NCI-H2171 (cell line): ENCODE results near the gene CYB5RL.
"Not testable (repeated sequence)": the region's sequence is repeated elsewhere in the genome, so short reads cannot be mapped to it uniquely, and the experiment has no call there.

ENCODE experiments used
- DNase-seq: peaks from one replicate; lab custom pipeline; 2025; lab: John Stamatoyannopoulos, UW

The CYB5RL gene

DNA sequence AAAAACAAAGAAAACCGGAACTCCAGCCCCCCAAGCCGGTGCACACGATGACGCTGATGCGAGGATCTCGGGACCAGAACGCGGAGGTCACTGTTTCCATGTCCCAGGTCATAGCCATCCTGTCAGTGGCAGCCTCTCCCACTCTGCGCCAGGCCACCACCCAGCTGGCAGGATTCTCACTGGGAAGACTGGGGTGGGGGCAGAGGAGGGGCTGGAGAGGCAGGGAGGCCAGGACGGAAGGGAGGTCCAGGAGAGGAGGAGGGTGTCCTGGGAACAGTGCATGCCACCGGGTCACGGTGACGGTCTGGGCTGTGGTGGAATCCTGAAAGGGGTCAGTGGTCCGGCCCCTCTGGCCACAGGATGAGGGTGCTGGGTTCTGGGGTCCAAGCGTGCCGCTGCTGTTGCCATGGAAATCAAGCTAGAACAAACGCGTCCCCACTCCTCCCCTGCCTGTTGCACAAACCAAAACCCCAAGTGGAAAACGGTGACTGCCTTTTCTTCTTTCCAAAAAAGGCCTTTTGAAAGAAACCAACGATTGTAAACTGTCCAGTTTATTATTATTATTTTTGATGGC, 26.2 kb upstream of the CYB5RL start:
- DNase-seq = no peak

DNA sequence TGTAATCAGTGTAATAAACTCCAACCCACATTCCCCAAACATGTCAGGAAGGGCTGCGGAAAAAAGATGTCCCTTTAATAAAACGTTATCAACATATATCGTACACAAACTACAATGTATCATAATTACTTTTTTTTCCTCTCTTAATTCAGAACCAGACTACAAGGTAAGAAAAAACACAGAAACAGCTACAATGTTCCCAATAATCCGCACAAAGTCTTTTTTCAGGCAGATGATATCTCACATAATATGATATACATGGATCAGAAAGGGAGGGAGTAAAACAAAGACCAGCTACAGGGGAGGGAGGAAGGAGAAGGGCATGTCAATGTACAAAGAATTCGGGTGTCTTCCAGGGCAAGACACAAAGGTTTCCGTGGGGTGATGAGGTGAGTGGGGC, 25.5 kb upstream of the CYB5RL start:
- no peak for DNase-seq

DNA sequence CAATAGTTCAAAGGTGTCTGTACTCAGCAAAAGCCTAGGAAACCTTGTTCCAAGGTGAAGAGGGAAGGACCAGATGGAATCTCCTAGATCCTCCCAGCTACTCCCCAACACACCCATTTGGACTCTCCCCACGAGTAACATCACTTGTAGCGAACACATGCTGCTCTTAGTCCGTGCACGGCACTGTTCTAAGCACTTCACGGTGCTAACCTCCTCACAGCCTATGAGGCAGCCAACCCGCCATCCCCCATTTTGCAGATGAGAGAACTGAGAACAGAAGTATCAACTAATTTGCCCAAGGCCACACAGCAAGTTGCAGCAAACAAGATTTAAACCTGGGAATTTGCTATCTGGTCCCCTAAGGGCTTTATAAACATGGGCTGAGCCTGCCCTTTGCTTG, 24.4 kb upstream of the CYB5RL start:
- no peak for DNase-seq

DNA sequence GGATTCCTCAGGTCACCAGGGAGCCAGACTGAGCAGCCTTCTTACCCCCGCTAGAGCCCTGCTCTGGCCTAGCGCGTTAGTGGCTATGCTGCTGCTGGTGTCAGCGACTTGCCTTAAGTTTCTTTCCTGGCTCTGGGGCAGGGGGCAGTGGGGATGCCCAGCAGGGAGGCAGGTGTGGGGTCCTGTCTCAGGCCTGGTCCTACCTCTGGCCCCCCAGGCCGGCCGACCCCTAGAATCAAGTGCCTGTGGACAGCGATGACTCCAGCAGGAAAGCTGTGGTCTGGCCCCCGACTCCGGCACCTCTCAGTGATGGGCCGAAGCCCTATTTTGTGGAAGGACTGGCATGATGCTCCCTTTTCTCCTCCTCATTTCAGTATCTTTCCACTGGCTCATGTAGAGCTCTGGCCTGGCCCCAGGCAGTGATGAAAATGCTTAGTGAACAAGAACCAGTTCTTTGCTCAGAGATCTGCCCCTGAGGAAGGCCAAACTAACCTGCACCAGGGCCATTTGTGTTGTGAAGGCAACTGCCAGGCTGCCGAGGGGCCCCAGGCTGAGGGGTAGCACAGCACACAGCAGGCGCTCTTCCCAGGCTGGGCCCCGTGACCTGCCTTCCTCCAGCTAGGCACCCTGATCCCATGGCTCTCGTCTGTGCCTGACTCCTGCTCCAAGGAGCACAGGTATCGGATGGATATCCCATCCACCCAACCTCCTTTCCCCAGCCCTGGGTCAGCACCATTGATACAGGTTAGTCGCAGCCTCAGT, 23.8 kb upstream of the CYB5RL start:
- DNase-seq = no peak

DNA sequence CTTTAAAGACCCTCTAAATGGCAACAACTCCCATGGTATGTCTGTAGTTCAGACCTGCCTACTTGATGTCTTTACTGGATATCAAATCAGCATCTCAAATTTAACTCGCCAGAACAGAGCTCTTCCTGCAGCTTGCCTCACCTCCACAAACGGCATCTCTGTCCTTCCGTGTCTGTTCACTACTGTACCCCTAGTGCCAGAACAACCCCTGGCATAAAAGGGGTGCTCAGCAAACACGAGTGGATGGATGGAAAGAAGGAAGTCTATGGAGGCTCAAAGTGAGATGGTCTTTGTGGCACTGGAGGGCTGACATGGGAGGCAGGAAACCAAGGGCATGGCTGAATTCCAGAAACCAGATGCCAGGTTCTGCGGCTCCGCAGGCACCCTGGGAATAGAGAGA, 22.9 kb upstream of the CYB5RL start:
- no peak for DNase-seq

DNA sequence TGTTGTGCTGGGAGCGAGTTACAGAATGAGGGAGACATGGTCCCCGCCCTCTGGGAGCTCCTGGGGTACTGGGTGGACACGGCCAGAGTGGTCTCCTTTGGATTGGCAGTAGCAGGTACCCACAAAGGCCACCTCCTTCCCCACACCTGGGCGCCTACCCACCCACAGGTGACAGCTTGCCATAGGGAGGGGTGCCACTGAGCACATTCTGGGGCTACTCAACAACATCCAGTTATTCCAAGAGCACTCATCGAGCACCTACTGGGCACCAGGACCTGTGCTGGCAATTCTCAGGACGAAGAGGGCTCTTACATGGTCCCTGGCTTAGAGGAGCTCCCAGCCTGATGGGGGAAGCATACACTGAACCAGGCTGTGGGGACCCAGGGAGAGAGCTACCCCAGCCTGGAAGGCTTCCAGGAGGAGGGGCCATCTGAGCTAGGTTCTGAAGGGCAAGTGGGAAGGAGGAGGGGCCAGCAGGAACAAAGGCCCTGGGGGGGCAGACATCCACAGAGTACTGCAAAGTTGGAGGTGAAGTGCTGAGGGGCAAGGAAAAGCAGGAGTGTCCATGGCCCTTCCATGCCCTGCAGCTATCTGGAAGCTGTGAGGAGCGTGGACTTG, 22.1 kb upstream of the CYB5RL start:
- DNase-seq = no peak

DNA sequence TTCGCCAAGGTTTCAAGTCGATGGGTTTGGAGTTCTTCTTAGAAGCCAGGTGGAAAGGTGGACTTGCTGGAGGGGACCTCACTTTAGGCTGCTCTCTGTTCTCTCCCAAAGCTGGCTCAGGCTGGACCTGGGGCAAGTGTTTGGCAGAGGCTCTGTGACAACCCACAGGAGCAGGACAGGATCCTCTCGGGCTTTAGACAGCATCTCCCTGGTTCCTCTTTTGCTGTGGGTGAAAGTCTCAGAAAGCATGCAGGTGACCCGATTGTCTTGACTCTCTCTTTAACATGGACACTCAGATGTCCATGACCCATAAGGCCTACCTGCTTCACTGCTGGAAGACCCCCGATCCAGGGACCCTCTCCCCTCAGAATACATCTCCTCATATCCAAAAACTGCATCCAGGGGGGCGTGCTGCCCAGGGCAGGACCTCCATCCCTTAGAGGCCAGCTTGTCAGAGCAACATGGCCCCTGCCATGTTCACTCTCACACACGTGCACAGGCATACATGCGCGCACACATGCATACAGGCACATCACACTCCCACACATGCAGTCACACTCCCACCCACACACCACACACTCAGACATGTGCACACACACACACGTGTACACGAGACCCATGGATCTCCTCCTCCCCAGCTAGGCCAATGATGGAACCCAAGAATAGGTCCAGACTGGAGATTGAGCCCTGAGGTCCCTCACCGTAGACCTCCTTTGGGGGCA, 21.4 kb upstream of the CYB5RL start:
- no peak for DNase-seq

DNA sequence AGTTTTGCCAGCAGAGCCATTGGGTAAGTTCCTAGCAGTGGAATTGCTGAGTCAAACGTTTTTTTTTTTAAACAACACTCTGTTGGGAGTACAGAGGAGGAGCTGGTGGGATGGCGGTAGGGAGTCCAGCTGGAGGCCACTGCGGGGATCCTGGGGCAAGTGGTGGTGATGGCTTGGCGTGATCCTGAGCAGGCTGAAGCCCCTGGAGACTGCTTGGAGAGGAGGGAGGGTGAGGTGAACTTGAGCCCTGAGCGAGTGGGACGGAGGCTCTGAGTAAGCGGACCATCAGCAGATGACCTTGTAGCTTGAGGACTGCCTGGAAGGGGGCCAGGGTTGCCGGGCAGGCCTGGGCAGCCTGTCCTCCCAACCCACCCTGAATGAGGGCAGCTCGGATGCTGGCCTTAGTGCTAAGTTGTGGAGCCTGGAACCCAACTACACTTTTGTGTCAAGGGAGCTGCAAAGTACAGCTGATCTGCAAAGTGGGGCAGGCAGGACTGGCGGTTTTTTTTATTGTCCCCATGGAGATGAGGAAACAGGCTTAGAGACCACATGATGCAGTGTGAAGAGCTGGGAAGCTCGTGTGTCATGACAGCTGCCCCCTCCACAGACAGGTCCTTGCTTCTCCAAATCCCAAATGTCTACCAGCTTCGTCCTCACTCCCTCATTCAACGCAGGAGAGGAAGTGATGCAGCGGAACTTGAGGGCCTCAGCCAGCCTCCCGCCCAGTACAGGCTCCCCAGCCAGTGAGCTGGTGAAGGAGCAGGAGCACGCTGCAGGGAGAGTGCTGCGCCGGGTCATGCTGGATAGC, 20.4 kb upstream of the CYB5RL start:
- DNase-seq = peak; percentile 37

DNA sequence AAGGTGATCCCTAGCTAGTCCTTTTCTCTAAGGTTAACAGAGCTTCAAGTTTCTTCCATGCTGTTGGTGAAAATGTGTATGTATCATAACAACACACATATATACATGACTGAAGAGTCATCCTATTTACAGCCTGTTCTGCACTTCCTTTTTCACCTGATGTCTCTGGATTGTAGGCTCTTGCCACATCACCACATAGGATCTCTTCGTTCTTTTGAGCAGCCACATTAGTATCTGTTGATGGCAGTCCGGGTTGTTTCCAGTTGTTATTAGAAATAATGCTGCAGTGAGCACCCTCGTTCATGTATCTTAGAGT, 19.8 kb upstream of the CYB5RL start:
- no peak for DNase-seq

DNA sequence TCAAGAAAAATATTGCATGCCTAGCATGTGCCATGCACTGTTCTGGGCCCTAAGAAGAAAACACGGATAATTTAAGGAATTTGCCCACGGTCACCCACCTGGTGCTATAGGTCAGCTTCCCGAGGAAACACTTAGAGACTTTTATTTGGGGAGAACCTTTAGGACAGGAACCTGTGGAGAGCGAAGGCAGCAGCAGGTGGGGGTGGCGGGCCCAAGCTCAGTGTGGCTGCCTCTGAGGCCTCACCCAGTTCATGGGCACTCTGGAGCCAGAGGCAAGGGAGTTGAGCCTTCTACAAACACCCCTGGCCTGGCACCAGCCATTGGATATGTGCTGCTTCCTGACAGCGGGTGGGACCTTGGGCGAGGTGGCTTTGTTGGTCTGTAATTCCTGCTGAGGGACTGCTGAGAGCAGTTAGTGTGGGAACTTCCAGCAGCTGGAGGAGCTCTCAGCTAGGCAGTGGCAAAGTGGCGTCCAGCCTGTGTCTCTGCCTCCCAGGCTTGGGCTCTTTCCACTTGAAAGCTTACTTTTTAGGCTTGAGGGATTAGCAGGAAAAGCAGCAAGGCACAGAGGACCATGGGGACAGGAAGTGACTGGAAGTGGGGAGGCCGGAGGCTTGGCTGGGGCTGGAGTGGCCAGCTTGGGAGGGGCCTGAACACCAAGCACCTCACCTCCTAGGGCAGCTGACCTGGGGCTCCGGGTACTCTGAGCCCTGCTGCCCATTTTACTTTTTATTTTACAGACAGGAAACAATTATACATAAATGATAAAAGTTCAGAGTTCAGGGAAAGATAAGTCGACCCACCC, 19.3 kb upstream of the CYB5RL start:
- DNase-seq = no peak

DNA sequence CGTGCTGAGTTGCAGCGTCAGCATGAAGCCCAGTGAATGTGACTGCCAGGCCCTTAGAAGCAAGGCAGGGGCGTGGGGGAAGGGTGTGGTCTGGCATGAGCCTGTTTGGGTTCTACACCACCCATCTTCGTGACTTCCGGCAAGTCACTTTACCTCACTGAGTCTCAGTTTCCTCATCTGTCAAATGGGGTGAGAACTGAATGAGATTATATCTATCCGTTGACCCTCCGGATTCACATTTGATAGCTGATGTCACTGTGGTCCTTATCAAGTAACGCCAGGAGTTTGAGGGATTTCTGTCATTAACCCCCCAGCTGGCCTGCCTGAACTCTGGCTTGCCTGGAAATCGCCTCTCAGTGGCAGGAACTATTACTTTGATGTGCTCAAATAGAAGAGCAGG, 15.7 kb upstream of the CYB5RL start:
- DNase-seq = no peak

DNA sequence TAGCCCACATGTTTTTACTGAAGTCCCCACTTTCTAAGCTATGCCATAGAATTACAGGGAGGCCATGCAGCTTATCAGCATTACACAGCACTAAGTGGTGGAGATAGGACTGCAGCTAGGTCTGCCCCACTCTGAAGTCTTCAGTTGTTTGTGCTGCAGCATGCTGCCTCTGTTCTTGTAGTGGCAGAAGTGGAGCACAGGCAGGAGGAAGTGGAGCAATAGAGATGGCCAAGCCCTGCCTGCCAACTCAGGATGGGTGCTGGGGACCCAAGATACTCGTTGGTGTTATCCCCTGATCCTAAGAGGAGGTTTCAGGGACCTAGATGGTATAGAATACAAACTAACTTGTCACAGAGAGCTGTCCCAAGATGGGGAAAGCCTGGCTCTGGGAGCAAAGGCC, 13.0 kb upstream of the CYB5RL start:
- no peak for DNase-seq

DNA sequence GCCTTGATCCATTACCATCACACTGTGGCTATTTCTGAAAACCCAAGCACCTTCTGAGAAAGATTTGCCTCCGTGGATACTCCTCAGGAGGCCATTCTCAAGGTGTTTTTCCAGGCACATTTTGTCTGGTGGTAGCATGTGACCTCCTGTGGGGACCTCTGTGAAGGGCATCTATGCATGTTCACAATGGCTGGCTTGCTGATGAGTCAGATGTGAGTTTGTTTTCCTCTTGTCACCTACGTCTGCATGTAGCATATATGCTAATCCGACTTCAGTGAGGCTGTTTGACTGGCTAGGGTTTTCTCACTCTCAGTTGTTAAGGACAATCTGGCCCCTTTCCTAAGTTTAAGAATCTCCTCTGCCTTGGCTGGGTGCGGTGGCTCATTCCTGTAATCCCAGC, 8.1 kb upstream of the CYB5RL start:
- DNase-seq = not testable (repeated sequence)

DNA sequence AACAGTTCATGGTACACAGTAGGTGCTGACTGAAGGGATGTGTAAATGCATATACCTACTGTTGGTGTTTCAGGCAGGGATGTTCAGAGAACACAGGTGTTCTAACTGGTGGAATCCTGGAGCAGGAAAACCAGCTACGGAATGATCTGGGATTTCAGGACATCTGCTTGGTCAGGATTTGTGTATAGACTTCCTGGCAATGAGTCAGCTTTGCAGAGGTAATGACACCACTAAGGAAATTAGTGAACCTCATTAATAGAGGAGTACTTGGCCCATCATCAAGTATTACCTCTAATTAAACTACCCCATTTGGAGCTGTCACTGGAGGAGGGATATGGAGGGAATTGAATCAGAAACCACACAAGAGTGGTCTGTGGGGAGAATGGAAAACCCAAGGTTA, 7.5 kb upstream of the CYB5RL start:
- DNase-seq = no peak

DNA sequence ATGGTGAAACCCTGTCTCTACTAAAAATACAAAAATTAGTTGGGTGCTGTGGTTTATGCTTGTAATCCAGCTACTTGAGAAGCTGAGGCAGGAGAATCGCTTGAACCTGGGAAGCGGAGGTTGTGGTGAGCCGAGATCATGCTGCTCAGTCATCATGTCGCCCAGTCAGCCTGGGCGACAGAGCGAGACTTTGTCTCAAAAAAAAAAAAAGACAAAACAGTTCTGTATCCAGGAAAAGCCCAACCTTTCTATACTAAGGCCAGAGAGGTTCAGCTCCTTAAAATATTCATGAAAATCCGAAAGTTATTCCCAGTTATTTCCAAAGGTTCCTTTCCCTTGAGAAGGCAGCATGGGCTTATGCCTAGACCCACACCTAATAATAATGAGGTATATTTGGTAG, 4.4 kb upstream of the CYB5RL start:
- no peak for DNase-seq

DNA sequence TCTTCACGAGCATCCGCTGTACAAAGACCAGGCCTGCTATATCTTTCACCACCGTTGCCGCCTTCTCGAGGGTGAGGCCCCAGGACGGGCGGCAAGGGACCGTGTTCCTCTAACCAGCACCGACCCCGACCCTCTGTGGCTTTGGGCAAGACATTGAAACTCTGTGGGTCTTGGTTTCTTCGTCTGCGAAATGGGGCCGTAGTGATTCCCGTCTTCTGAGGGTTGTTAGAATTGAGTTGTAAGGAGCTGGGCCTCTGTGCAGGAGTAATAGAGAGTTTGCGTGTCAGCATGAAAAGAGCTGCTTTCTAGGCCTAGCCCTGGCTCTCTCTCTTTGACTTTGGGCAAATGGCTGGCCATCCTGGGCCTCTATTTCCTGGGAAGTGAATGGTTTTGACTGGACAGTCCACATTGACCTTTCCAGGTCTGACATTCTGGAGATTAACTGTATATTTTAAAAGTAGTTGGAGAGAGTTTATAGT, 728 bp upstream of the CYB5RL start:
- DNase-seq = no peak

DNA sequence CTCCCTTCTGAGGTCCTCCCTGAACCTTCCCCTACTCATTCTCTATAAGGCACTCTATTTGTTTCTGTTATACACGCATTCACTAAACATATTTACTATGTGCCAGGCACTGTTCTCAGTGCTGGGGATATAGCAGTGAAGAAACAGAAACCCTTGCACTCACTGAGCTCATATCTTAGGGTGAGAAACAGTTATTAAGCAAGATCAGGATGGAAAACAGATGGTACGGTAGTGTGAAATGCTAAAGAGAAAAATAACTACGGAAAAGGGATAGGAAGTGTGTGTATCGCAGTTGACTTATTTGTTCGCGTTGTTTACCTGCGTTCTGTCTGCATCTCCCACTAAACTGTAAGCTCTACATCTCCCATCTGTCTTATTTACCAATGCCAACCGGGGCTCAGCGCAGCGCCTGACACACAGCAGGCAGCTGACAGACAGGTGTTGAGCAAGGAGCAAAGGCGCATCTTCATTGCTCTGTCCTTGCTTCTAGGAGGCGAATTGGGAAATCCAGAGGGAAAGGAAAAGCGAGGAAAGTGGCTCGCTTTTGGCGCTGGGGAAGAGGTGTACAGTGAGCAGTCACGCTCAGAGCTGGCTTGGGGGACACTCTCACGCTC, 572 bp downstream of the CYB5RL start:
- DNase-seq = peak; percentile 34

DNA sequence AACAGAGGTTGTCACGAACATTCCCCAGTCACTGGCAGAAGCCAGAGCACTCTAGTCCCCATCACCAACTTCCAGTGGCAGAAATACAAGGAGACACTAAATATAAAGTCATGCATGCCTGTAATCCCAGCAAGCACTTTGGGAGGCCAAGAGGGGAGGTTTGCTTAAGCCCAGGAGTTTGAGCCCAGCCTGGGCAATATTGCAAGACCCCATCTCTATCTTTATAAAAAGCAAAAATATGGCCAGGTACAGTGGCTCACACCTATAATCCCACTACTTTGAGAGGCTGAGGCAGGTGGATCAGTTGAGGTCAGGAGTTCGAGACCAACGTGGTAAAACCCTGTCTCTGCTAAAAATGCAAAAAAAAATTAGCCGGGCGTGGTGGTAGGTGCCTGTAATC, 6.4 kb downstream of the CYB5RL start:
- DNase-seq = no peak

DNA sequence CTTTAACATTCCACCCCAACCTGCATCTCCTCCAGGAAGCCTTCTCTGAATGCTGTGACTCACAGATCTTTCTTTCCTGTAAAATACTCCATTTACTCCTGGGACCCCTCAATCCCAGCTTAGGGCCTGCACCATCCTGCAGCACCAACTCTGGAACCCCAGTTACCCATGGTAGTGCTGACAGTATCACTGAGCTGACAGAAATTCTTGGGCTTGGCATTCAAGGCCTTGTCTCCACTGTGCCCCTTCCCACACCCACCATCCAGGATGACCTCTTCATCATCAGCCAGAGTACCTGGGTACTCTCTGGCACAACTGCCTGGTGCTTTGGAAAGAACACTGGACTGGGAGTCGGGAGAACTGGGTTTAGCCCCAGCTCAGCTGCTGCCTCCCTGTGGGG, 8.3 kb downstream of the CYB5RL start:
- DNase-seq = no peak

DNA sequence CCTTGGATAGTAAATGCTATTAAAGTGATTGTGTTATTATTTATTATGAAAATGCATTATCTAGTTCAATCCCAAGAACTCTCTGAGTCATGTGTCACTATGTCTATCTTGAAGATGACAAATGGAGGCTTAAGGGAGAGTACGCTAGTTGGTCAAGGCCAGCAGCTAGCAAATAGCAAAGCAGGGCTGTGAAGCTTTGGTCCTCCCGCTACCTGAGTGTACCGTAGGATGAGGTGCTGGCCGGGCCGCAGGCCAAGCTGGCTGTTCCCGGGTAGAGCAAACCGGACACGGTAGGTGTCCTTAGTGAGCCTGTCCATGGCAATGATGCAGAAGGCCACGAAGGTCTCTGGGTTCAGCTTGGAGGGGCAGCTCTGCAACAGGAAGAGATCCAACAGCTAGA, 9.3 kb downstream of the CYB5RL start:
- no peak for DNase-seq

DNA sequence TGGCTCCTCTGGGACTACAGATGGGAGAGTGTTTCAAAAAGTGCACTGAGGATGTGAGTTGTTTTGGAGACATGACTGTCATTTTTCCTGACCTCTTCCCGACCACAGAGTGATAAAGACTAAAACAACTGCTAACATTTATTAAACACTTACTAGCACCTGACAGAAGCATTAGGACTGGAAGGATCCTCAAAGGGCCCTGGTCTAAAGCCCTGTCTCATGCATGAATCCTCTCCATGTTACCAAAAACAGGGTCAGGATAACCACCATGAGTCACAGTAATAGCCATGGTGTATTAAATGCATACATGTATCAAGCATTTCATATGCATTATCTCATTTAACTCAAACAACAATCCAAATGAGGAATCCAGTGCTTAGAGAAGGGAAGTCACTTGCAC, 11.5 kb downstream of the CYB5RL start:
- DNase-seq = no peak
